HG03457 (cell line): ENCODE data around the gene ADCY1.
"Not testable (repeated sequence)": the region's sequence is repeated elsewhere in the genome, so short reads cannot be mapped to it uniquely, and the experiment has no call there.

Experiments used
- ATAC-seq: cut with Tn5 transposase; IDR thresholded peaks from one replicate; pipeline ENCODE4 v1.9.1; 2021; ENCODE audit warnings: moderate number of reproducible peaks; ENCODE audit not compliant: unreplicated experiment

ADCY1 gene

GRCh38 chr7:45726883-45727282 is 152.7 kb downstream of the ADCY1 start:
- no peak for ATAC-seq

DNA sequence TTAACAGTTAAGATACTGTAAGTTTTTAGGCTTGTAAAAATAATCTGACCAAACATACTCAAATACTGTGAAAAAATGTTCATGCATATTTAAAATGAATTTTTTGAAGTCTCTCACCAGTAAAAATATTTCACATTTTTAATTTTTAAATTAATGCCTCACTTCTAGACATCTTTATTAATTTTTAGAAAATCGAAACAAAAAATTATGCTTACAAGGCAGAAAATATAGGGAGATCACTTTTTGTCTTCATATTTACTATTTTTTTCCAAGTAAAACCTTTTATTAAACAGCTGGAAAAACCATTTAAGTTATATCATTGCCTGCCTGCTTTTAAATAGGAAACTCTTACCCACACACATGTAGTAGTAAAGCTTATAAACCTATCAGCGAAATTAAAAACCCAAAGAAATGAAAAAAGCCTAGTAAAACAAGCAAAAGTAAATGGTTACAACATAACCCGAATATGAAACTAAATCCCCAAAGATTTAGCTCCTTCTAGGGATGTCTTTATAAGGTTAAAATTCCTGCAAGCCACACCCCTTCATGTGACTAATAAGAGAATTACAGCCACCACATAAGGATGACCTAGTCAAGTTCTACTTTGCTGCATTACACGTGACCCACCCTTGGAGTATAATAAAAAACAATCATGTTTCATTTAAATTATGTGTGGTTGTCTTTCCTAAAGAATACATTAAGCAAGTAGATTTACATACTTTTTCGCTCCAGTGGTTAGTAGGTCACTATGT is 157.7 kb downstream of the ADCY1 start:
- ATAC-seq: not testable (repeated sequence)

- ATAC-seq: not testable (repeated sequence)
Measured at GRCh38 chr7:45738920-45739319, 164.8 kb downstream of the ADCY1 start.

DNA sequence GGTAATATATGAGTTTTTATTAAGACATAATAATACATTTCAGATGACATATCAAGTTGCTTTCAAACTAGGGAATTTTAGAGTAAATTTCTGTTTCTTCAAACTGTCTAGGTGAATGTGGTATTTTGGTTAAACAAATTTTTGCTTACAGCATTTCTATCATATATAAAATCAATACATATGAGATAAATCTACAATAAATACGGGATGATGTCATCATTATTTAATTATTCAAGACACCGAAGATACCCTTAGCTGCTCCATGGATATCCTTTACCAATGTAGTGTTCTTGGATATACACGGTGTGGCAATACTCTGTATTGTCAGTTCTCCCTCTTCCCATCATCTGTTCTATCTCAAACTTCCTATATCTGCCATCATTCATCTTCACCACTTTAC is 166.4 kb downstream of the ADCY1 start:
- ATAC-seq: not testable (repeated sequence)

GRCh38 chr7:45748976-45749375 is 174.8 kb downstream of the ADCY1 start:
- not testable (repeated sequence) for ATAC-seq

- not testable (repeated sequence) for ATAC-seq
Measured at GRCh38 chr7:45751352-45751751, 177.2 kb downstream of the ADCY1 start.

DNA sequence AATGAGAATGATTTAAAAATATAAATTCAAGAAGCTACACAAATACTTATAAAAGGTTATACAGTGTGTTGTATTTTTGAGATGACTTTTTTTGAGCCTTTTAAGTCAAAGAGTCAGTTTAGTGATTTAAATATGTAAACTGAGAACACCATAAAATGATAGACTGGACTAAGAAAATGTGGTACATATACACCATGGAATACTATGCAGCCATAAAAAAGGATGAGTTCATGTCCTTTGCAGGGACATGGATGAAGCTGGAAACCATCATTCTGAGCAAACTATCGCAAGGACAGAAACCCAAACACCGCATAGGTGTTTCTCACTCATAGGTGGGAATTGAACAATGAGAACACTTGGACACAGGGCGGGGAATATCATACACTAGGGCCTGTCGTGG is 182.2 kb downstream of the ADCY1 start:
- ATAC-seq: not testable (repeated sequence)

DNA sequence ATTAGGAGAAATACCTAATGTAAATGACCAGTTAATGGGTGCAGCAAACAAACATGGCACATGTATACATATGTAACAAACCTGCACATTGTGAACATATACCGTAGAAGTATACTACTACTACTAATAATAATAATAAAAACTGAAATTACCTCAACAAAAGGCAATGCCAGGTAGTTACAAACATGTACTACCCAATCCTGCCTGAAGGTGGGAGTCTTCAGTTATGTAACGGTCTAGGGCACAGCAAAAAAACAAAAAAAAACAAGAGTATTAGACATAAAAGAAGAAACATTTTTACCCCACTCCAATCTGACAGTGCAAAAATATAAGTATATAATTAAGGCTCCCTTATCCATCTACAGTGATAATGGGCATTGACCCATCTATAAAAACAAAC is 182.6 kb downstream of the ADCY1 start:
- ATAC-seq: not testable (repeated sequence)

GRCh38 chr7:45759464-45759863 is 185.3 kb downstream of the ADCY1 start:
- not testable (repeated sequence) for ATAC-seq

GRCh38 chr7:45761545-45762205 is 187.5 kb downstream of the ADCY1 start:
- not testable (repeated sequence) for ATAC-seq

DNA sequence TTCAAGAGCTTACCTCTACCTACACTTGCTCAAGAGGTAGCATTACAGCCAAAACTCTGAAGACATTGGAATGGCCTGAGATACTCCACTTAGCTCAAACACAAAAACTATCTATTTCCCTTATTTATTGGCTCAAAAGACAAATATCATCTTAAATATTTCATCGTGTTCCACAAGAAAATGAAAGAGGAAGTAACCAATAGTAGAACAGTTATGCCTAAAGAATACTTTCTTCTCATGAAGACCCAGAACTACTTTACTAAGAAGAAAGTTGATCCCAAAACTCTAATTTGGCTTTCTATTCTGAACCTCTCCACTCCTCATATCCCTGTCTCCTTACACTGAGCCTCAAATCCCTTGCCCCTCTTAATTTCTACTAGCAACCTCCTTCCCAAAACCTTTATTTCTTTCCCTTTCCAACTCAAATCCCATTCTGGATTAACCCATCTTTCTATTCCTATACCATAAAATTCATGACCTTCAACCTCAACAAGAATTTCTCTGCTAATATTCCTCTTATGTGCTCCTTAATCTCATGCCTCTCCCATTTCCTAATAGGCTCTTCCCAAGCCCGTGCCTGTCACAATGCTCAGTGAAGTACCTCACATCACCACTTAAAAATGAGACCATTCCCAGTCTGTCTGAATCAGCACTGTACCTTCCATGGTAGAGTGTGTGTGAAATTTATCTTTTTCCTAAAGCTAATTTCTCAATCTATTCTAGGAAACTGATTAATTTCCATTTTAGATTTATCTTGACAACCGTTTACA is 188.2 kb downstream of the ADCY1 start:
- ATAC-seq: not testable (repeated sequence)

- ATAC-seq: peak; percentile 100
Measured at GRCh38 chr7:45768516-45769394, 194.6 kb downstream of the ADCY1 start.

DNA sequence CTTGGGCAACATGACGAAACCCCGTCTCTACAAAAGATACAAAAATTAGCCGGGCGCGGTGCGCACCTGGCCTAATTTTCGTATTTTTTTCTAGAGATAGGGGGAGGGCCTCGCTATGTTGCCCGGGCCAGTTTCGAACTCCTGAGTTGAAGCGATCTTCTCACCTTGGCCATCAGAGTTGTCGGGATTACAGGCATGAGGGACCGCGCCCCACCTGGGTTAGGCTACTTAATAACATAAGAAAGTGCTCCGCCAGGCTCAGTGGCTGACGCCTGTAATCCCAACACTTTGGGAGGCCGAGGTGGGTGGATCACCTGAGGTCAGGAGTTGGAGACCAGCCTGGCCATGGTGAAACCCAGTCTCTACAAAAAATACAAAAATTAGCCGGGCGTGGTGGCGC is 195.5 kb downstream of the ADCY1 start:
- ATAC-seq: not testable (repeated sequence)
